ENCODE measurements around the gene SLFN11. TPM values are rescaled to one million over a fixed set of nuclear protein-coding genes. Genes with fewer than 3 reads are reported as not detected.

The SLFN11 gene
- polyA plus RNA-seq, 3 donors from 2014 or later = 1.8 to 12.6 (median 7.0) TPM

DNA sequence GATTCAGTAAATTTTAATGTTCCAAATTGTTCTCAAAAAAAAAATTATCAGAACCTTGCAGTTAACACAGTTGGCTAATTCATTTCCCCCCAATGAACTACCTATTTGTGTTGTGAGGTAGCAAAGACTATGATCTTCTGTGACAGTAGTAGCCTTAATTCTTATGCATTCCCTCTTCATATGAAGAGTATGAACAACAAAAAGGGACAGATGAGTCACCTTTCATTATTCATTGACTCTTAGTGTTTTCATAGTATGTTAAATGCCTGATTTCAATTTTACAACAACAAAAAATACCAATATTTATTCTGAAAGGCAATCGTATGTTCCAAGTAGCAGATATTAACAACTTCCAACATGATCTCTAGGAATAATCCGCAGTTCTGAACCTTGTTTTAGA lies 3.6 kb upstream of the SLFN11 start:
- Mint-ChIP-seq H3K9me3 (peaks cover 0 to 3% (median 0%) of the 10 kb centered on the region in 6 donors), H3K27me3 (ENCODE audit: low read depth in 3 of 3) (peaks cover under 1 to 17% (median 12%) of the 10 kb centered on the region in 3 donors), H3K36me3 (no peaks in the 10 kb centered on the region), H3K4me1 (peaks cover 15 to 30% of the 10 kb centered on the region in 2 donors), H3K27ac (no peak overlapping the region), H3K4me3 (no peak overlapping the region)
- no peak for DNase-seq

- no peak for DNase-seq
- Mint-ChIP-seq H3K27ac (peak overlapping the region; percentile 11 to 84 (median 43)), H3K4me3 (peak overlapping the region in 2 of 5 donors; percentile 8 to 22)
These were observed 2.8 kb upstream of the SLFN11 start for GRCh38 chr17:35376245-35376644.

DNA sequence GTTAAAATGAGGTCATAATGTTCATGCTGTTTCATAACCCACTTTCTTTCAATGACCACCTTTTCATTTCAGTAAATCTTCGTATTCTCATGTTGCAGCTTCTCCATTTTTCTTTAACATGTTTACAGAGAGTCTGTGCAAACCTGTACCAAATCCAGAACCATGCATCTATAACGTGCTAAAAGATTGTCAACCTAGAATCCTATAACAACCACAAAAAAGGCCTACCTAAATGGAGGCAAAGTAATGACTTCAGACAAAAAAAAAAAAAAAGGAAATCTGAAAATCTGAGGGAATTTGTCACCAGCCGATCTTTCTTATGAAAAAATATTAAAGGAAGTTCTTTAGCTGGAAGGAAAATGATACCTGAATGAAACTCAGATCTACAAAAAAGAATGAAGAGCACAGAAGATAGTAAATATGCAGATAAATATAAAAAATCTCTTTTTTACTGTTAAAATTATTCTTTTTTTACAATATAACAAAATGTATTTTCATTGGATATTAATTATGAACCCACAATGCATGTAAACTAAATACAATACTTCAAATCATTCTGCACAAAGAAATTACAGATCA lies 1.4 kb upstream of the SLFN11 start:
- peak overlapping the region; percentile 97 to 99 (median 98) for H3K27ac Mint-ChIP-seq
- peak overlapping the region; percentile 97 to 100 (median 99) for H3K4me3 Mint-ChIP-seq
- peaks cover 21 to 46% of the 10 kb centered on the region in 2 donors for H3K4me1 Mint-ChIP-seq
- peaks cover 0 to 3% (median under 1%) of the 10 kb centered on the region in 6 donors for H3K9me3 Mint-ChIP-seq
- peaks cover 2 to 17% (median 12%) of the 10 kb centered on the region in 3 donors for H3K27me3 Mint-ChIP-seq (ENCODE audit: low read depth in 3 of 3)
- DNase-seq = no peak
- H3K36me3 Mint-ChIP-seq = no peaks in the 10 kb centered on the region

More at GRCh38 chr17:35376245-35376644, 2.8 kb upstream of the SLFN11 start:
- H3K4me1 Mint-ChIP-seq = peaks cover 19 to 38% of the 10 kb centered on the region in 2 donors
- H3K9me3 Mint-ChIP-seq = peaks cover 0 to 3% (median 0%) of the 10 kb centered on the region in 6 donors
- no peaks in the 10 kb centered on the region for H3K36me3 Mint-ChIP-seq
- peaks cover 2 to 17% (median 12%) of the 10 kb centered on the region in 3 donors for H3K27me3 Mint-ChIP-seq (ENCODE audit: low read depth in 3 of 3)

- Mint-ChIP-seq H3K36me3 (no peaks in the 10 kb centered on the region), H3K4me3 (peak overlapping the region; percentile 97 to 100 (median 99)), H3K4me1 (peaks cover 23 to 46% of the 10 kb centered on the region in 2 donors), H3K9me3 (peaks cover 0 to 3% (median under 1%) of the 10 kb centered on the region in 6 donors), H3K27ac (peak overlapping the region; percentile 97 to 99 (median 98)), H3K27me3 (ENCODE audit: low read depth in 3 of 3) (peaks cover 2 to 17% (median 12%) of the 10 kb centered on the region in 3 donors)
- DNase-seq = peak; percentile 62 to 70 (median 69)
These were observed 754 bp upstream of the SLFN11 start for GRCh38 chr17:35373984-35374765.

DNA sequence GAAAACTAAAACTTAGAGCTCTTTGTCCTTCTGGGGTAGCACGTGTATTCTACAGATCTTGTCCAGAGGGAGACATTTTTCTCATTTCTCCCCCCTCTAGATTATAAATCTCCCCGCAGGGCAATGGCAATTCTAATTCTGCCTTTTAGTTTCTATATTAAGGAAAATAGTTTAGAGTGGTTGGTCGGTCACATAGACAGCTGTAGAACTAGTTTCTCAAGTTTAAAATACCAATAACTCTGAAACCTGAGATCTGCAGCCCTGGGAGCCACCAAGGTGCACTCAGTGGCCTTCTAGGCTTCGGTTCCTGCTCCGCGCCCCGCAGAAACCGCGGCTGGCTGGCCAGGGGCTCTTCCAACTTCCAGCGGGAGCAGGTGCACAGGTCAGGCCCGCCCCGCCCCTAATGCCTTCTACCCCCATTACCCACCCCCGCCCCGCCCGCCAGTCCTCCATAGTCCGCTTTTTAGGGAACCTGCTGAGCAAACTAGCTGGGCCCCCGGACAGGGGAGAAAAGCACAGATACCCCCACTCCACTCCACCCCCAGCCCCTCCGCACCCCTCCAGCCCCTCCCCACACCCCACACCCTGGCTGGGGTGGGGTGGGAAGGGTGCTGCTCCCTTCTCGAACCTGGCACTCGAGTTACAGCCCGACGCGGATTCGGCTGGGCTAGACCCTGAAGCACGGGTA lies 431 bp downstream of the SLFN11 start:
- Mint-ChIP-seq H3K27me3 (ENCODE audit: low read depth in 3 of 3) (peaks cover 2 to 14% (median 12%) of the 10 kb centered on the region in 3 donors), H3K36me3 (no peaks in the 10 kb centered on the region), H3K4me1 (peaks cover 29 to 53% of the 10 kb centered on the region in 2 donors), H3K9me3 (peaks cover 0 to 3% (median under 1%) of the 10 kb centered on the region in 6 donors), H3K27ac (peak overlapping the region; percentile 97 to 99 (median 98)), H3K4me3 (peak overlapping the region; percentile 97 to 100 (median 99))
- DNase-seq = peak in 2 of 3 donors; percentile 9 to 31

DNA sequence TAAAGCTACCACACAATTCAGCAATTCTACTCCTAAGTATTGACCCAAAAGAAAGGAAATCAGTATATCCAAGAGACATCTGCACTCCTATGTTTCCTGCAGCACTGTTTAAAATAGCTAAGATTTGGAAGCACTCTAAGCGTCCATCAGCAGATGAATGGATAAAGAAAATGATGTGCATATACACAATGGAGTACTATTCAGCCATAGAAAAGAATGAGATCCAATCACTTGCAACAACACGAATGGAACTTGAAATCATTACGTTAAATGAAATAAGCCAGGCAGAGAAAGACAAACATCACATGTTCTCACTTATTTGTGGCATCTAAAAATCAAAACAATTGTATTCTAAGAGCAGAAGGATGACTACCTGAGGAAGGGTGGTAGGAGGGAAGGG lies 1.5 kb downstream of the SLFN11 start:
- peaks cover 0 to 3% (median under 1%) of the 10 kb centered on the region in 6 donors for H3K9me3 Mint-ChIP-seq
- H3K27me3 Mint-ChIP-seq (ENCODE audit: low read depth in 3 of 3) = peaks cover 2 to 14% (median 12%) of the 10 kb centered on the region in 3 donors
- H3K27ac Mint-ChIP-seq = peak overlapping the region in 5 of 6 donors; percentile 12 to 76 (median 44)
- H3K4me1 Mint-ChIP-seq = peaks cover 35 to 60% of the 10 kb centered on the region in 2 donors
- H3K4me3 Mint-ChIP-seq = peak overlapping the region; percentile 45 to 100 (median 75)
- no peak for DNase-seq
- no peaks in the 10 kb centered on the region for H3K36me3 Mint-ChIP-seq

DNA sequence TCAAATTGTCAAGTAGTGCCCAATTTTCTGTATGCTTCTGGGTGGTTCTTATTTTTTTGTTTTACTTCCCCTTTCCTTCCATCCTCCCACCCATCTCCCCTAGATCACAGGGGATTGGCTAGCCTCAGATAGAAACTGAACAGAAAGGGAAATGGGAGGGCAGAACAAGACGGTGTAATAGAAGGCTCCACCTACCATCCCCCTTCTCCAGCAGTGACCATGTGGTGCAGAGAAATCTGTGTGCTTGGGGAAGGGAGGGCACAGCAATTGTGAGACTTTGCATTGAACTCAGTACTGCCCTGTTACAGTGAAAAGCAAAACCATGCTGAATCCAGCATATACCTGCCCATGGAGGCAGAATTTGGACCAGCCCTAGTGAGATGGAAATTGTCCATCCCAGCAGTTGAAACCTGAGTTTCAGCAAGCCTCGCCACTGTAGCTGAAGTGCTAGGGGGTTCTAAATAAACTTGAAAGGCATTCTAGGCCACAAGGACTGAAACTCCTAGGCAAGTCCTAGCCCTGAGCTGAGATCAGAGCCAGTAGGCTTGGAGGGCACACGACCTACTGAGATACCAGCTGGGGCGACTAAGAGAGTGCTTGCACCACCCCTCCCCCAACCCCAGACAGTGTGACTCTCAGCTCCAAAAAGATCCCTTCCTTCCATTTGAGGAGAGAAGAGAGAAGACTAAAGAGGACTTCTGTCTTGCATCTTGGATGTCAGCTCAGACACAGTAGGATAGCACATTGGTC lies 5.2 kb downstream of the SLFN11 start:
- peaks cover 2% of the 10 kb centered on the region in 3 donors for H3K27me3 Mint-ChIP-seq (ENCODE audit: low read depth in 3 of 3)
- peak; percentile 35 to 55 (median 53) for DNase-seq
- peak overlapping the region; percentile 73 to 87 (median 82) for H3K27ac Mint-ChIP-seq
- peaks cover 30 to 40% of the 10 kb centered on the region in 2 donors for H3K4me1 Mint-ChIP-seq
- peaks cover 0 to 2% (median 0%) of the 10 kb centered on the region in 6 donors for H3K9me3 Mint-ChIP-seq
- H3K4me3 Mint-ChIP-seq = peak overlapping the region; percentile 49 to 72 (median 67)
- H3K36me3 Mint-ChIP-seq = peaks cover 12 to 13% (median 13%) of the 10 kb centered on the region in 3 donors

GRCh38 chr17:35361027-35361426 lies 12.4 kb downstream of the SLFN11 start:
- Mint-ChIP-seq H3K9me3 (no peaks in the 10 kb centered on the region), H3K4me3 (no peak overlapping the region), H3K36me3 (peaks cover 31 to 56% (median 49%) of the 10 kb centered on the region in 3 donors), H3K27me3 (ENCODE audit: low read depth in 3 of 3) (no peaks in the 10 kb centered on the region), H3K27ac (peak overlapping the region in 1 of 6 donors; percentile 51), H3K4me1 (peaks cover 0 to 3% of the 10 kb centered on the region in 2 donors)
- DNase-seq = no peak

DNA sequence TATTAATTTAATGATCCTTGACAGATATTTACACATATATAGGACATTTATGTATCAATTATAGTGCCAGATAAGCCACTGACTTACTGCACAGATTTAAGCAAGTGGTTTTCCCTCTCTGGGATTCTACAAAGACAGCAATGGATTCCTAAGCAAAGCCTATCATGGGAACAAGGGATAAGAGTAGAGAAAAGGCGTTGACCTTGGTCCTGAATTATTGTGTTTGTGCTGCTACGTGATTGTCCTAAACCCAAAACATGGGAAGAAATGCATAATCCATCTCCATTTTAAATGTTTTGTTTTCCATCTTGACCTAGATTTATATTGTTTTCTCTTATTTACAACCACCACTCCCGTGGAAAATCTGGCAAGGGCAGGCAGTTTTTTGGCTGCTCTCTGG lies 14.0 kb downstream of the SLFN11 start:
- Mint-ChIP-seq H3K4me1 (no peaks in the 10 kb centered on the region), H3K9me3 (no peaks in the 10 kb centered on the region), H3K4me3 (no peak overlapping the region), H3K36me3 (peaks cover 31 to 62% (median 44%) of the 10 kb centered on the region in 3 donors), H3K27ac (peak overlapping the region in 1 of 6 donors; percentile 15), H3K27me3 (ENCODE audit: low read depth in 3 of 3) (no peaks in the 10 kb centered on the region)
- no peak for DNase-seq

DNA sequence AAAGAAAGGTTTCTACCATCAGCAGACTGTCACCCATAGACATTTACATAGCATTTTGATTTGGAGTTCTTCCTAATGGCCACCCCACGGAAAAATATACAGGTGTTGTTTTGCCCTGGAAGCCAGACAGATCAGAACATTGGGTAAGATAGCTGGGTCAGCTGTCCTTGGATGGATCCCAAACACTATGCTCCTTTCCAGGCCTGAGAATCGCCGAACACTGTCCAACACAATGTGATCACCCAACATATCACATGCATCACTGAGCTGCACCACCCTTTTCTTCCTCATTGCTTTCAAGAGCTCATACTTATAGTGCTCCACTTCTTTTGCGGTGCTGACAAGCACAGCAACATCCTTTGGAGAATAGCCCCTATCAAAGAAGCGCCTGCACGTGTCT lies 21.1 kb downstream of the SLFN11 start:
- H3K36me3 Mint-ChIP-seq = peaks cover 10 to 31% (median 15%) of the 10 kb centered on the region in 3 donors
- no peak overlapping the region for H3K4me3 Mint-ChIP-seq
- H3K4me1 Mint-ChIP-seq = peaks cover 6% of the 10 kb centered on the region in 2 donors
- no peak for DNase-seq
- H3K9me3 Mint-ChIP-seq = no peaks in the 10 kb centered on the region
- H3K27me3 Mint-ChIP-seq (ENCODE audit: low read depth in 3 of 3) = peaks cover 0 to 2% (median 0%) of the 10 kb centered on the region in 3 donors
- H3K27ac Mint-ChIP-seq = peak overlapping the region in 1 of 6 donors; percentile 32

GRCh38 chr17:35350493-35350892 lies 22.9 kb downstream of the SLFN11 start:
- Mint-ChIP-seq H3K4me1 (peaks cover 21% of the 10 kb centered on the region in 2 donors), H3K27me3 (ENCODE audit: low read depth in 3 of 3) (peaks cover 0 to 2% (median 0%) of the 10 kb centered on the region in 3 donors), H3K9me3 (no peaks in the 10 kb centered on the region), H3K36me3 (peaks cover 0 to 23% (median 15%) of the 10 kb centered on the region in 3 donors), H3K27ac (peak overlapping the region in 5 of 6 donors; percentile 20 to 78 (median 54)), H3K4me3 (no peak overlapping the region)
- no peak for DNase-seq

GRCh38 chr17:35345926-35346771 lies 27.3 kb downstream of the SLFN11 start:
- DNase-seq = peak; percentile 21 to 38 (median 32)
- peaks cover 3 to 8% (median 7%) of the 10 kb centered on the region in 3 donors for H3K36me3 Mint-ChIP-seq
- H3K9me3 Mint-ChIP-seq = peaks cover 0 to 14% (median 2%) of the 10 kb centered on the region in 6 donors
- peaks cover 0 to 2% (median 2%) of the 10 kb centered on the region in 3 donors for H3K27me3 Mint-ChIP-seq (ENCODE audit: low read depth in 3 of 3)
- H3K4me3 Mint-ChIP-seq = peak overlapping the region; percentile 92 to 98 (median 93)
- H3K27ac Mint-ChIP-seq = peak overlapping the region; percentile 79 to 92 (median 86)
- peaks cover 42 to 48% of the 10 kb centered on the region in 2 donors for H3K4me1 Mint-ChIP-seq
